ENCODE results near the gene BORA.
"Not testable (repeated sequence)": the region's sequence is repeated elsewhere in the genome, so short reads cannot be mapped to it uniquely, and the experiment has no call there.

The BORA gene
- 19.9 to 25.3 reads per million in 2 donors for total RNA-seq

- DNase-seq: peak; percentile 89
These were observed at the start of gene BORA, which contains the start of gene MZT1 for GRCh38 chr13:72727417-72728289. Gene BORA (plus strand): TSS chr13:72727923. CDS start chr13:72728941, 1,018 bp downstream. Gene MZT1 (minus strand): TSS chr13:72727629. CDS start chr13:72727602, 27 bp downstream.

- no peak for DNase-seq
These were observed 49.4 kb upstream of the BORA start for GRCh38 chr13:72678312-72678711.

- DNase-seq: no peak
These were observed 47.4 kb upstream of the BORA start for GRCh38 chr13:72680353-72680752.

GRCh38 chr13:72686766-72687165 lies 41.0 kb upstream of the BORA start:
- no peak for DNase-seq

- no peak for DNase-seq
These were observed 38.5 kb upstream of the BORA start for GRCh38 chr13:72689181-72689696.

GRCh38 chr13:72692884-72693514 lies 34.7 kb upstream of the BORA start:
- DNase-seq: no peak

GRCh38 chr13:72693832-72694231 lies 33.9 kb upstream of the BORA start:
- DNase-seq: no peak

- no peak for DNase-seq
These were observed 33.4 kb upstream of the BORA start for GRCh38 chr13:72694314-72694713.

GRCh38 chr13:72696579-72696978 lies 31.1 kb upstream of the BORA start:
- no peak for DNase-seq

- DNase-seq: no peak
These were observed 29.6 kb upstream of the BORA start for GRCh38 chr13:72698164-72698563.

- no peak for DNase-seq
These were observed 27.2 kb upstream of the BORA start for GRCh38 chr13:72700509-72700908.

GRCh38 chr13:72716776-72717175 lies 10.9 kb upstream of the BORA start:
- DNase-seq: no peak

- DNase-seq: not testable (repeated sequence)
These were observed 1.5 kb upstream of the BORA start for GRCh38 chr13:72726185-72726584.

GRCh38 chr13:72726726-72727416 lies 852 bp upstream of the BORA start:
- peak; percentile 38 for DNase-seq

- no peak for DNase-seq
These were observed 525 bp downstream of the BORA start for GRCh38 chr13:72728290-72728605.

GRCh38 chr13:72737033-72737432 lies 9.3 kb downstream of the BORA start:
- DNase-seq: no peak

- no peak for DNase-seq
These were observed 12.3 kb downstream of the BORA start for GRCh38 chr13:72740015-72740414.

GRCh38 chr13:72745260-72745659 lies 17.5 kb downstream of the BORA start:
- no peak for DNase-seq

GRCh38 chr13:72751220-72751619 lies 23.5 kb downstream of the BORA start:
- DNase-seq: no peak

- no peak for DNase-seq
These were observed 26.4 kb downstream of the BORA start for GRCh38 chr13:72754111-72754510.

GRCh38 chr13:72757792-72758535 lies 30.2 kb downstream of the BORA start:
- DNase-seq: no peak

GRCh38 chr13:72760189-72760588 lies 32.5 kb downstream of the BORA start:
- DNase-seq: no peak

- DNase-seq: no peak
These were observed 35.7 kb downstream of the BORA start for GRCh38 chr13:72763411-72763810.
